Chondrocyte (in vitro differentiated cells): ENCODE measurements around the gene JARID2. TPM values are rescaled to one million over a fixed set of nuclear protein-coding genes. Genes with fewer than 3 reads are reported as not detected.

Source experiments
- DNase-seq: peaks from one replicate; pipeline ENCODE4 v3.0.0; 2021; ENCODE audit warnings: mixed read lengths, low spot score
- H3K27ac Mint-ChIP-seq: one replicate; pipeline ENCODE4 v1.8.0; 2021; ENCODE audit warnings: mild to moderate bottlenecking, moderate library complexity, mixed read lengths; ENCODE audit not compliant: unreplicated experiment
- H3K27me3 Mint-ChIP-seq: 2 replicates; pipeline ENCODE4 v1.8.0; 2021; ENCODE audit warnings: low read depth, mixed read lengths
- H3K36me3 Mint-ChIP-seq: 2 replicates; pipeline ENCODE4 v1.8.0; 2021; ENCODE audit warnings: low read depth, mixed read lengths
- H3K4me1 Mint-ChIP-seq: 2 replicates; pipeline ENCODE4 v1.8.0; 2021; ENCODE audit warnings: low read depth, mild to moderate bottlenecking, mixed read lengths
- H3K4me3 Mint-ChIP-seq: one replicate; pipeline ENCODE4 v1.8.0; 2021; ENCODE audit warnings: mild to moderate bottlenecking, moderate library complexity, mixed read lengths; ENCODE audit not compliant: unreplicated experiment
- H3K9me3 Mint-ChIP-seq: 2 replicates; pipeline ENCODE4 v1.8.0; 2021; ENCODE audit warnings: low read depth, mixed read lengths
- total RNA-seq: library from RNA; stranded (reverse); gene quantifications from 3 replicates; pipeline ENCODE4 v1.2.1, GENCODE V29; 2021
- TF ChIP-seq, protein P1 (sequence below): fragments of 200-600 bp; sonication (generic); IDR thresholded peaks from 2 replicates; pipeline ENCODE4 v1.5.0; 2021; ENCODE audit warnings: antibody characterized with exemption, mild to moderate bottlenecking, moderate library complexity

JARID2 gene
- total RNA-seq, 1 donor from 2014 or later = 9.9 TPM

DNA sequence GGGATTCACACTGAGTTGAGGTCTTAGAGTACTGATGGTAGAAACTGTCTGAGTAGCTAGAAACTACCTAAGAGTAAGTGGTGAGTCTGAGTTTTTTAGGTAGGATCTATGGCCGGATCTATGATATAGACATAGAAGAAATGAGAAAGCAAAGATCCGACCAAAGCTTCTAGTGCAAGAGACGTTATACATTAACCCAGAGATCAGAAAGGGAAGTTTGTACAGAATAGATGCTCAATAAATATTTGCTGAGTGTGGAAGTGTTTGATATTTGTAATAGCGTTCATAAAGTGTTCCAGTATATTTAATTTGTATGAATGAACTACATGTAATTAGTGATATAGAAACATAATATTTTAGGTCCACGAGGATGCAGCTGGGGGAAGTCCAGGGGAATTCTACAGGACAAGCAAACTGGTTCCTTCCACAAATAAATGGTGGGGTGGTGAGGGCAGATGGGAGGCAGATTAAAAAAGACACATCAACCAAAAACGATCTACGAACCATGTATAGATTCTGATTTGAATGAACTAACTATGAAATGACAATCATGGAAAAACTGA is 31.9 kb upstream of the JARID2 start:
- DNase-seq = no peak
- H3K4me1 Mint-ChIP-seq = no peaks in the 10 kb centered on the region
- no peak overlapping the region for H3K27ac Mint-ChIP-seq

DNA sequence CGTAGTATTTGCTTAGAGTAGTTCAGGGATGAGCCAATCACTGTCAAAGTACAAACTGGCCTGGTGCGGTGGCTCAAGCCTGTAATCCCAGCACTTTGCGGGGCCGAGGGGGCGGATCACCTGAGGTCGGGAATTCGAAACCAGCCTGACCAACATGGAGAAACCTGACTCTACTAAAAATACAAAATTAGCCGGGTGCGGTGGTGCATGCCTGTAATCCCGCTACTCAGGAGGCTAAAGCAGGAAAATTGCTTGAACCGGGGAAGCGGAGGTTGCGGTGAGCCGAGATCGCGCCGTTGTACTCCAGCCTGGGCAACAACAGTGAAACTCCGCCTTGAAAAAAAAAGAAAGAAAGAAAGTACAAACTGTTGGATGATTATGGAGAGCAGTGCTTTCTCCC is 27.5 kb upstream of the JARID2 start:
- TF ChIP-seq, protein P1, sequence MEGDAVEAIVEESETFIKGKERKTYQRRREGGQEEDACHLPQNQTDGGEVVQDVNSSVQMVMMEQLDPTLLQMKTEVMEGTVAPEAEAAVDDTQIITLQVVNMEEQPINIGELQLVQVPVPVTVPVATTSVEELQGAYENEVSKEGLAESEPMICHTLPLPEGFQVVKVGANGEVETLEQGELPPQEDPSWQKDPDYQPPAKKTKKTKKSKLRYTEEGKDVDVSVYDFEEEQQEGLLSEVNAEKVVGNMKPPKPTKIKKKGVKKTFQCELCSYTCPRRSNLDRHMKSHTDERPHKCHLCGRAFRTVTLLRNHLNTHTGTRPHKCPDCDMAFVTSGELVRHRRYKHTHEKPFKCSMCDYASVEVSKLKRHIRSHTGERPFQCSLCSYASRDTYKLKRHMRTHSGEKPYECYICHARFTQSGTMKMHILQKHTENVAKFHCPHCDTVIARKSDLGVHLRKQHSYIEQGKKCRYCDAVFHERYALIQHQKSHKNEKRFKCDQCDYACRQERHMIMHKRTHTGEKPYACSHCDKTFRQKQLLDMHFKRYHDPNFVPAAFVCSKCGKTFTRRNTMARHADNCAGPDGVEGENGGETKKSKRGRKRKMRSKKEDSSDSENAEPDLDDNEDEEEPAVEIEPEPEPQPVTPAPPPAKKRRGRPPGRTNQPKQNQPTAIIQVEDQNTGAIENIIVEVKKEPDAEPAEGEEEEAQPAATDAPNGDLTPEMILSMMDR = no peak
- DNase-seq = no peak
- no peak overlapping the region for H3K27ac Mint-ChIP-seq
- no peaks in the 10 kb centered on the region for H3K27me3 Mint-ChIP-seq
- H3K4me3 Mint-ChIP-seq = no peak overlapping the region
- no peaks in the 10 kb centered on the region for H3K4me1 Mint-ChIP-seq
- H3K36me3 Mint-ChIP-seq = no peaks in the 10 kb centered on the region
- no peaks in the 10 kb centered on the region for H3K9me3 Mint-ChIP-seq

More for the DNA sequence above, 31.9 kb upstream of the JARID2 start:
- H3K9me3 Mint-ChIP-seq = no peaks in the 10 kb centered on the region
- TF ChIP-seq, protein P1 = no peak
- H3K27me3 Mint-ChIP-seq = no peaks in the 10 kb centered on the region
- no peak overlapping the region for H3K4me3 Mint-ChIP-seq
- H3K36me3 Mint-ChIP-seq = no peaks in the 10 kb centered on the region

DNA sequence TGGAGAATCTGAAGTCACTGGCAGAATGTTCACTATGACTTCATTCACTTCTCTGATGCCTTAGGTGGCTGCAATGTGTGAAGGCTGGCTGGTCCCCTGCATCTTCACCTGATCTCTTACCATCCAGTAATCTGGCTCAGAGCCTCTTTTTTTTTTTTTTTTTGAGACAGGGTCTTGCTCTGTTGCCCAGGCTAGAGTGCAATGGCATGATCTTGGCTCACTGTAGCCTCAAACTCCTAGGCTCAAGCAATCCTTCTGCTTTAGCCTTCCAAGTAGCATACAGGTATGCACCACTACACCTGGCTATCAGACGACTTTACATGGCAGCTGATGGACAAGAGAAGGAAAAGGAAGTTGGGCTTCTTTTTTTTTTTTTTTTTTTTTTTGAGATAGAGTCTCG is 25.8 kb upstream of the JARID2 start:
- no peak for DNase-seq
- no peaks in the 10 kb centered on the region for H3K4me1 Mint-ChIP-seq
- H3K27me3 Mint-ChIP-seq = peaks cover 5% of the 10 kb centered on the region
- no peaks in the 10 kb centered on the region for H3K9me3 Mint-ChIP-seq
- no peak overlapping the region for H3K4me3 Mint-ChIP-seq
- no peak overlapping the region for H3K27ac Mint-ChIP-seq
- TF ChIP-seq, protein P1 = no peak
- no peaks in the 10 kb centered on the region for H3K36me3 Mint-ChIP-seq

DNA sequence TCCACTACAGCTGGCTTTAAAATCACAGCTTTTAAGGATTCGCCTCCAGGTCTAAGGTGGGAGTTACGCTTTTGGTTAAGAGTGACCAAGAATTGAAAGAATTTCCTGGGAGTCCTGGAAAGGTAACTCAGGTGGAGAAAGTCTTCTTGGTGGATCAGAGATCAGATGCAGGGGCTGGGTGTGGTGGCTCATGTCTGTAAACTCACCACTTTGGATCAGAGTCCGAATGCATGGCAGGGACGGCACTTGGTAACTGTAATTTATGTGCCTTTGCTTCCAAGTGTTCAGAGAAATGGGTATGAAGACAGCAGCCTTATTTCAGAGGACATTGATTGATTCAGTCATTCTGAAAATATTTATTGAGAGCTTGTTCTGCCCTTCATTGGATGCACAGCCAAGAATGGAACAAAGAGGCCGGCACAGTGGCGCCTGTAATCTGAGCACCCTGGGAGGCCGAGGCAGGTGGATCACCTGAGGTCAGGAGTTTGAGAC is 18.0 kb upstream of the JARID2 start:
- DNase-seq = no peak
- H3K27me3 Mint-ChIP-seq = peaks cover 5% of the 10 kb centered on the region
- no peak overlapping the region for H3K4me3 Mint-ChIP-seq
- peaks cover 3% of the 10 kb centered on the region for H3K9me3 Mint-ChIP-seq
- TF ChIP-seq, protein P1 = no peak
- no peak overlapping the region for H3K27ac Mint-ChIP-seq
- no peaks in the 10 kb centered on the region for H3K4me1 Mint-ChIP-seq
- no peaks in the 10 kb centered on the region for H3K36me3 Mint-ChIP-seq

DNA sequence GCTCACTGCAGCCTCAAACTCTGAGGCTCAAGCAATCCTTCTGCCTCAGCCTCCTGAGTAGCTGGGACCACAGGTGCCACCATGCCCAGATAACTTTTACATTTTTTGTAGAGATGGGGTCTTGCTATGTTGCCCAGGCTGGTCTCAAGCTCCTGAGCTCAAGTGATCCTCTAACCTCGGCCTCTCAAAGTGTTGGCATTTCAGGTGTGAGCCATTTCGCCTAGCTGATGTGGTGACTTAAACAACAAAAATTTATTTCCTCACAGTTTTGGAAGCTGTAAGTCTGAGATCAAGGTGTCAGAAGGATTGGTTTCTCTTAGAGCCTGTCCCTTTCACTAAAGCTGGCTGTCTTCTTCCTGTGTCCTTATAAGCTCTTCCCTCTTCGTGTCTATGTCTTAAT is 15.0 kb upstream of the JARID2 start:
- no peak overlapping the region for H3K4me3 Mint-ChIP-seq
- H3K4me1 Mint-ChIP-seq = no peaks in the 10 kb centered on the region
- no peaks in the 10 kb centered on the region for H3K36me3 Mint-ChIP-seq
- no peaks in the 10 kb centered on the region for H3K27me3 Mint-ChIP-seq
- peaks cover 3% of the 10 kb centered on the region for H3K9me3 Mint-ChIP-seq
- no peak overlapping the region for H3K27ac Mint-ChIP-seq
- no peak for DNase-seq
- TF ChIP-seq, protein P1 = no peak
